HG02763 (cell line): Measurements from ENCODE around the gene MED19.
"Not testable (repeated sequence)": the region's sequence is repeated elsewhere in the genome, so short reads cannot be mapped to it uniquely, and the experiment has no call there.

Experiments
- ATAC-seq: cut with Tn5 transposase; IDR thresholded peaks from one replicate; pipeline ENCODE4 v1.9.1; 2021; ENCODE audit warnings: mild to moderate bottlenecking, moderate library complexity; ENCODE audit not compliant: unreplicated experiment

The MED19 gene

DNA sequence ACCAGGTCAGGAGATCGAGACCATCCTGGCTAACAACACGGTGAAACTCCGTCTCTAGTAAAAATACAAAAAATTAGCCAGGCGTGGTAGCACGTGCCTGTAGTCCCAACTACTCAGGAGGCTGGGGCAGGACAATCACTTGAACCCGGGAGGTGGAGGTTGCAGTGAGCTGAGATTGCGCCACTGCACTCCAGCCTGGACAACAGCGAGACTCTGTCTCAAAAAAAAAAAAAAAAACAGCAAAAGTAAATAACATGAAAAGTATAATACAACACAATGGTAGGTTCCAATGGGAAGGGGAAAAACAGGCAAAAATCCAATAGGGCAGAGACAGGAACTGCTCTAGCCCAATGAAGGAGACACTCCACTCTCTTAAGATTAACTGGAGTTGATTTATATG lies 6.6 kb downstream of the MED19 start:
- ATAC-seq, result not testable (repeated sequence)

DNA sequence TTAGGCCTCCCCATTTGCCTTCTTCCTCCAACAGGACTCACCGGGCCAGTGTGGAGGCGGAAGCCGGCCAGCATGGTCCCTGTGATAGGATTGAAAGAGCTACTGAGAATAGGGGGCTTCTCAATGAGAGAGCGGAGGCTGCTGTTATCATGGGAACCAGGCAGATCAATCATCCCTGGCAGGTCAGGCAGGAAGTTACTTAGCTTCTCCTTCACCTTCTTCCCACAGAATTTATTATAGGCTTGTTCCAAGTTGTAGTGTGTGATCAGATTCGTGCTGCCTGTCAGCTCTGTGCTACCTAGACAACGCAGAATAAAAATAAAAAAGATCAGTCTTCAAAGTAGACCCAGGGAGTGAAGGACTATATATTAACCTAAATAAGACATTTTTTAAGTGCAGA lies 7.1 kb downstream of the MED19 start:
- ATAC-seq, result no peak

GRCh38 chr11:57703341-57703740 lies 8.7 kb downstream of the MED19 start:
- ATAC-seq, result no peak

DNA sequence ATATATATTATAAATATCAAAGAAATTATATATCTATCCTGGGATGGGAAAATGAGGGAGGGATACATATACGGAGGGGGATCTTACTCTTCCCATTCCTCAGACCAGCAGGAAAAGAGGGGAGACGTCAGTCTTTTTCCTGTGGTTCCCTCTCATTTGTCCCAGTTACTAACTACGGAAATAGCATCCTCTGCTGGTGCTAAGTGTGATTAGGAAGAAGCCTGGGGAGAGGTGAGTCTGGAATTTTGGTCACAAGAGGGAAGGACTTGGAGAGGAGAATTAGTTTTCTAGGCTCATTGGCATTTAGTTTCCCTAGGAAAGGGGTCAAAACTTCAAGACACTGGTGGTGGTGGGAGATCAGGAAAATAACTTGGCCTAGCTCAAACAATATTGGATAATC lies 11.6 kb downstream of the MED19 start:
- ATAC-seq, result no peak

DNA sequence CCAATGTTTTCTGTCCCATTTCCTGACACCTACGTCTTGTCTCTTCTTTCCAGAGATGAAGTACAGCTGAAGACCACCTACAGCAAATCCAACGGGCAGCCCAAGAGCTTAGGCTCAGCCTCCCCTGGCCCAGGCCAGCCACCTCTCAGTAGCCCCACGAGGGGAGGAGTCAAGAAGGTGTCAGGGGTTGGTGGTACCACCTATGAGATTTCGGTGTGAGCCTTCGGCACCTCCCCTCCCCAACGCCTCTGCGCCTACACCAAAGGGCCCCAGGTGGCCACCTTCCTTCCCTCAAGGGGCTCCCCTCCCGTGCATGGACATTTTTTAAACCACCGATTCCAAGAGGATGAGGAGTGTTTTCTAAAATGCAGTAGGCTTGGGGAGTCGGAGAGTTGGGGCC lies 12.2 kb downstream of the MED19 start:
- no peak for ATAC-seq

GRCh38 chr11:57698843-57699365 lies 13.1 kb downstream of the MED19 start:
- ATAC-seq, result no peak

GRCh38 chr11:57690474-57690873 lies 21.5 kb downstream of the MED19 start:
- not testable (repeated sequence) for ATAC-seq

GRCh38 chr11:57681168-57681567 lies 30.8 kb downstream of the MED19 start:
- no peak for ATAC-seq

GRCh38 chr11:57680552-57680874 lies 31.5 kb downstream of the MED19 start:
- no peak for ATAC-seq

GRCh38 chr11:57679396-57679795 lies 32.6 kb downstream of the MED19 start:
- no peak for ATAC-seq

DNA sequence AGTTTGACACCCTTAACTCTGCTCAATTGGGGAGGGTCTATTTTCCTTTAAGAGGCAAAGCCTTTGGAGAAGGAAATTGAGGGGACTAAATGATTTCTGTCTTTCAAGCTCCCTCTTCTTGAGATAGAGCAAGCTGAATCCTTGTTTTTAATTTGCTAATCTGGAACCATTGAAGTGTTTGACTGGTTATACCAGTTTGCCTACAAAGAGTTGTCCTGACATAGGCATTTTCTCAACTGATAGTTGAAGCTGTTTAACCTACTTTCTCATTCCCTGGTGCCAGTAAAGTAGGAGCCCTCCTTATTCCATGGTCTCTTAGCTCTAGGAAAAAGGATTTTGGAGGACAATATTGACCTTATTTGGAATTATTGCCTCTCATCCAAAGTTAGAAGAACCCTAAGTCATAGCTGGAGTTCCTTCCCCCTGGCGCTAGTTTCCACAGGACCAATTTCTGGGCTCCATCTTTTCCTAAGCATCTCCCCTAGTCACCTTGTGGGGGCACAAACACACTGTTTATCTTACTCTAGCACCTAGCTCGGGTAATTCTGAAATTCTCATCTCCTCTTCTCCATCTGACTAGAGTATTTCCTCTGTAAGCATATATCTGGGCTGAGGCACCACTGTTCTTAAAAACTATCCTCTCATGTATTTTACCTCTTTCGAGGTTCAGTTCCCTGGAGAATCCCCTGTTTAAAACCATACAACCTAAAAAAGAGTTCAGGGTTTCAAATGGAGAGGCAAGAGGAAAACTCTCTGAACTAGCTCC lies 36.7 kb downstream of the MED19 start:
- no peak for ATAC-seq

- ATAC-seq, result no peak
Measured at GRCh38 chr11:57674251-57674650, 37.8 kb downstream of the MED19 start.

GRCh38 chr11:57668434-57668782 lies 43.6 kb downstream of the MED19 start:
- ATAC-seq, result peak; percentile 8

DNA sequence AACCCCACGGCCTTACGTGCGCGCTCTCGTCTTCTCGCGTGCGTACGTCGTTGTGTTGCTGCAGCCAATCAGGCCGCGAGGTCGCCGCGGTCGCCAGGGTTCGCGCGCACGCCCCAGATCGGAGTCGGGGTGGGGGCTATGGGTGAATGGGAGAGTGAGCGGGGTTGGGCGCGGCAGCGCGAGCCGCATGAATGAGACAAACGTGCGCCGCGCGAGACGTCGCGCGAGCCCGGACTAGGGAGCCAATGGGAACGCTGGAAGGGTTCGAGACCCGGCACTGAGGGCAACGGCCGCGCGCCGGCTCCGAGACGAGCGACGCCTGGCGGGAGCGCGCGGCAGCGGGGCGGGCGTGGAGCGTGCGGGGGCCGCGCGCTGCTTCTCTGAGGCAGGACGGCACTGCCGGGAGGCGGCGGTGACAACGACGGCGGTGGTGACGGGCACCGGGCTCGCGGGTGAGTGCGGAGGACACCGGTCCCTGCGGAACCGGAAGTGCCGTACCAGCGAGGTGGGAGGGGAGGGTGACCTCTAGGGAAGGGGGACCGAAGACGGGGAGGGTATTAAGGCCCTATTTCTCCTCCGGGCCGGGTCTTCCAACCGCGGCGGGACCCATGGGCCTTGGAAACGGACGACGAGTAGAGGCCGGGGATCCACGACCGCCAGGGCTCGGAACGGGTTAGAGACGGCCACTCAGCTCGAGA lies 44.1 kb downstream of the MED19 start, which contains the start of gene ZDHHC5:
TSS of gene ZDHHC5 (plus strand) at position 379 of the 698 bp plus-strand sequence. CDS start 4,977 bp downstream, outside the sequence.
- ATAC-seq, result peak; percentile 78

DNA sequence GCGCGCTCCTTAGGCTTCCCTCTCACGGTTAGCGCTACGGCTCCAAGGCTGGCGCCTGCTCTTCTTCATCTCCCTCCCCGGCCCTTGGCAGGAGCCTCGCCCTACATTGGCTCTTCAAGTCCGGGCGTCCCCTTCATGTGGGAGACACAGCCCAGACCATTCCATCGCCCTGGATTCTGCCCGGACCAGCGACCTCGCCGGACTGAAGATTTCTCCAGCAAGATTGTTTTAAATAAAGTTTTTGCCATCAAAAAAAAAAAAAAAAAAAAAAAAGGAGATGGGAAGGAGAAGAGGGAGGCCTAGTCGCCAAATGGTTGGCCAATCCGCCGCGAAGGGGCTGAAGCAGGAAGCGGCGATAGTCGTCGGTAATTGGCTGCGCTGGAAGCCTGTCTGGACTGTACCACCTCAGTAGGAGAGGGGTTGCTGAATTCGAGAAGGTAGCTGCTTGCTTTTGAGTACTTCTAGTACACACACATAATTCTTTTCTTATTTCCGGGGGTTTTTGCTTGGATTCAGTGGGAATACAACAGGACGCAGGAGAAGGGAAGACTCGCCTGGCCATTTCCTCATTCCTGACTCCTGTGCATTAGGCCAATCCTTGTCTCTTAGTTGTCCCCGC lies 44.8 kb downstream of the MED19 start:
- ATAC-seq, result peak; percentile 69

DNA sequence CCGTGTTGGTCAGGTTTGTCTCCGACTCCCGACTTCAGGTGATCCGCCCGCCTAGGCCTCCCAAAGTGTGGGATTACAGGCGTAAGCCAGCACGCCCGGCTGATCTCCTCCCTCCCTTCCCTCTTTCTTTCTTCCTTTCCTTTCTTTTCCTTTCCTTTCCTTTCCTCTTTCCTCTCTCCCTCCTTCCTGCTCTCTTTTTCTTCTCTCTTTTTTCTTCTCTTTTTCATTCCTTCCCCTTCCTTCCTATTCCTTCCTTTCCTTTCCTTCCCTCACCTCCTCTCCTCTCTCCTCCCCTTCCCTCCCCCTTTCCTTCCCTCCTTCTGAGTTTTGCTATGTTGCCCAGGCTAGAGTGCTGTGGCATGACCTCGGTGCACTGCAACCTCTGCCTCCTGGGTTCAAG lies 48.0 kb downstream of the MED19 start:
- ATAC-seq, result no peak

DNA sequence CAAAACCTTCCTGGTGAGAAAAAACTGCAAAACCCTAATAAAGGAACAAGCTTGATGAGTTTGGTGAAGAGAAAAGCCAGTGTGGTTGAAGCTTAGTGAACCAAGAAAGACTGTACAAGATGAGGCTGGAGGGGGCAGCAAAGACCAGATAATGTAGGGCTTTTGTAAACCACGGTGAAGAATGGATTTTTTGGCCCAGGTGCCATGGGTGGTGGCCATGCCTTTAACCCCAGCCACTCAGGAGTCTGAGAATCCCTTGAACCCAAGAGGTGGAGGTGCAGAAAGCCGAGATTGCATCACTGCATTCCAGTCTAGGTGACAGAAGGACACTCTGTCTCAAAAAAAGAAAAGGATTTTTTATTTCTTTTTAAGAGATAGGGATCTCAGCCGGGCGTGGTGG lies 49.1 kb downstream of the MED19 start:
- no peak for ATAC-seq

- ATAC-seq, result no peak
Measured at GRCh38 chr11:57659669-57660068, 52.3 kb downstream of the MED19 start.

- no peak for ATAC-seq
Measured at GRCh38 chr11:57658023-57658361, 54.0 kb downstream of the MED19 start.

- ATAC-seq, result peak; percentile 99
Measured at GRCh38 chr11:57657194-57658022, 54.6 kb downstream of the MED19 start, which contains the start of gene CLP1. Gene CLP1, plus strand, starts transcription at chr11:57657762. Its CDS starts 1,715 bp downstream, at chr11:57659477.

DNA sequence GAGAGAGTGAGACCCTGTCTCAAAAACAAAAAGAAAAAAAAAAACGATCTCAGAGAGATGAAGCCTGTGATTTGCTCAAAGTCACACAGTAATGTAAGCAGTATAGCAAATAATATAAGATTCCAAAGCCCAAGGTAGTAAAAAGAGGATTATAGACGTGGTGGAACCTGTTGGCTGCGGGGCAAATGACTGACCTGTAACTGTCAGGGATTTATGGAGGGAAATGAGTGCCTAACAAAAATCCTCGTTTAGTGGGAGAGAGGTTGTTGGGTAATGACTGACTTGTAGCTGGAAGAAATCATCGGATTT lies 55.2 kb downstream of the MED19 start:
- no peak for ATAC-seq
